Endothelial cell (in vitro differentiated cells): ENCODE data around the gene SUPT7L. TPM values are rescaled to one million over a fixed set of nuclear protein-coding genes. Genes with fewer than 3 reads are reported as not detected.
"Not testable (repeated sequence)": the region's sequence is repeated elsewhere in the genome, so short reads cannot be mapped to it uniquely, and the experiment has no call there.

Experiments
- DNase-seq: peaks from one replicate; pipeline ENCODE4 v3.0.0; 2021; ENCODE audit warnings: low spot score
- H3K27ac Mint-ChIP-seq: one replicate; pipeline ENCODE4 v1.8.0; 2021; ENCODE audit warnings: mixed read lengths, inconsistent platforms; ENCODE audit not compliant: unreplicated experiment
- H3K27me3 Mint-ChIP-seq: one replicate; pipeline ENCODE4 v1.8.0; 2021; ENCODE audit warnings: mild to moderate bottlenecking, moderate library complexity, mixed read lengths, inconsistent platforms; ENCODE audit not compliant: unreplicated experiment
- H3K36me3 Mint-ChIP-seq: one replicate; pipeline ENCODE4 v1.8.0; 2021; ENCODE audit warnings: mild to moderate bottlenecking, low read depth, mixed read lengths, inconsistent platforms; ENCODE audit not compliant: unreplicated experiment
- H3K4me1 Mint-ChIP-seq: one replicate; pipeline ENCODE4 v1.8.0; 2021; ENCODE audit warnings: mild to moderate bottlenecking, mixed read lengths, inconsistent platforms; ENCODE audit not compliant: unreplicated experiment
- H3K4me3 Mint-ChIP-seq: one replicate; pipeline ENCODE4 v1.8.0; 2021; ENCODE audit warnings: mild to moderate bottlenecking, mixed read lengths, inconsistent platforms; ENCODE audit not compliant: unreplicated experiment
- H3K9me3 Mint-ChIP-seq: one replicate; pipeline ENCODE4 v1.8.0; 2021; ENCODE audit warnings: mixed read lengths, inconsistent platforms; ENCODE audit not compliant: unreplicated experiment
- total RNA-seq: library from RNA; stranded (reverse); fragmentation: NEBNext Ultra II Directional; extraction: Animal tissue kit (Norgen Biotek cat#: 25700); gene quantifications from one replicate; pipeline ENCODE4 v1.2.1, GENCODE V29; 2021; ENCODE audit not compliant: unreplicated experiment
- TF ChIP-seq, protein P1 (sequence below): fragments of 200-600 bp; sonication (generic); IDR thresholded peaks from one replicate; pipeline ENCODE4 v1.5.0; 2021; ENCODE audit warnings: antibody characterized with exemption; ENCODE audit not compliant: unreplicated experiment

Gene SUPT7L
- total RNA-seq, 1 donor from 2014 or later = 39.1 TPM

DNA sequence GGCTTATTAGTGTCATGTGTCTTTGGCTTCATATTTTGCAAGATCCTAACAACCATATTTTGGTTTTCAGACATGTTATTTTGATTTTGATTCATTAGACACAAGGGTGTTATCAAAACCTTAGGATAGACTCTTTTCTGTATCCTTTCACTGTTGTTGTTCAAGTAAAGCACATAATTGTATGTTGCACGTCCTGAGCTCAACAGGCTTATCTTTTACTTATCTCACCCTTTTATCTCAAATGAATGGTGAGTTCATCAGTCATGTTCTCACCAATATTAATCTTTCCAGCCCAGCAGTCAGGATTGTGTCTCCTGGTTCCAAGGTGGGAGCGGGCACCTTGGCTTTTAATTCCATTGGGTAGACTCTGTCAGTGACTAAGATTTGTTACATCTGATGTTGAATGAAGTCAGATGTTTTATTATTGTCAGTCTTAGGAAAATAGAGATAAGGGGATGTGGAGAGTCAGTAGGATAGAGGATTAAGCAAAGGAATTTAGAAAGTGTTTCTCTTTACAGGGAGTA, 22.6 kb downstream of the SUPT7L start:
- TF ChIP-seq, protein P1, sequence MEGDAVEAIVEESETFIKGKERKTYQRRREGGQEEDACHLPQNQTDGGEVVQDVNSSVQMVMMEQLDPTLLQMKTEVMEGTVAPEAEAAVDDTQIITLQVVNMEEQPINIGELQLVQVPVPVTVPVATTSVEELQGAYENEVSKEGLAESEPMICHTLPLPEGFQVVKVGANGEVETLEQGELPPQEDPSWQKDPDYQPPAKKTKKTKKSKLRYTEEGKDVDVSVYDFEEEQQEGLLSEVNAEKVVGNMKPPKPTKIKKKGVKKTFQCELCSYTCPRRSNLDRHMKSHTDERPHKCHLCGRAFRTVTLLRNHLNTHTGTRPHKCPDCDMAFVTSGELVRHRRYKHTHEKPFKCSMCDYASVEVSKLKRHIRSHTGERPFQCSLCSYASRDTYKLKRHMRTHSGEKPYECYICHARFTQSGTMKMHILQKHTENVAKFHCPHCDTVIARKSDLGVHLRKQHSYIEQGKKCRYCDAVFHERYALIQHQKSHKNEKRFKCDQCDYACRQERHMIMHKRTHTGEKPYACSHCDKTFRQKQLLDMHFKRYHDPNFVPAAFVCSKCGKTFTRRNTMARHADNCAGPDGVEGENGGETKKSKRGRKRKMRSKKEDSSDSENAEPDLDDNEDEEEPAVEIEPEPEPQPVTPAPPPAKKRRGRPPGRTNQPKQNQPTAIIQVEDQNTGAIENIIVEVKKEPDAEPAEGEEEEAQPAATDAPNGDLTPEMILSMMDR = no peak
- no peaks in the 10 kb centered on the region for H3K9me3 Mint-ChIP-seq
- no peak overlapping the region for H3K4me3 Mint-ChIP-seq
- H3K27me3 Mint-ChIP-seq = no peaks in the 10 kb centered on the region
- no peak for DNase-seq
- peaks cover 23% of the 10 kb centered on the region for H3K36me3 Mint-ChIP-seq
- H3K27ac Mint-ChIP-seq = no peak overlapping the region
- no peaks in the 10 kb centered on the region for H3K4me1 Mint-ChIP-seq

DNA sequence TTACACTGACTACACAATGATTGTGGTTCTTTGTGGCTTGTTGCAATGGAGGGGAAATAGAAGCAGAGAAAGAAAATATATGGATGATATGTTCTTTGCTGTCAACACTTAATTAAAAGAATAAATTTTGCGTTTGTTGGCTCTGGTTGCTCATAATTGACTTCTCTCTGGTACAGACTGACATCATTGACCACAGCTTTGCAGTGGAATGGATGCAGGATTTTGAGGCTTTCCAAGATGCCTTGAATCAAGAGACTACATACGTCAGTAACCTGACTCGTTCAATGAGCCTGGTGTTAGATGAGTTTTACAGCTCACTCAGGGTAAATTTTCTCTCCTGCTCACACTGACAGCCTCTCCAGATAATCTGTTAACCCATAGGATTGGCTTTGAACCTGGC, 24.7 kb downstream of the SUPT7L start:
- no peaks in the 10 kb centered on the region for H3K27me3 Mint-ChIP-seq
- no peaks in the 10 kb centered on the region for H3K9me3 Mint-ChIP-seq
- no peak for DNase-seq
- no peak overlapping the region for H3K4me3 Mint-ChIP-seq
- H3K4me1 Mint-ChIP-seq = no peaks in the 10 kb centered on the region
- no peak overlapping the region for H3K27ac Mint-ChIP-seq
- H3K36me3 Mint-ChIP-seq = peaks cover 40% of the 10 kb centered on the region
- TF ChIP-seq, protein P1 = no peak

DNA sequence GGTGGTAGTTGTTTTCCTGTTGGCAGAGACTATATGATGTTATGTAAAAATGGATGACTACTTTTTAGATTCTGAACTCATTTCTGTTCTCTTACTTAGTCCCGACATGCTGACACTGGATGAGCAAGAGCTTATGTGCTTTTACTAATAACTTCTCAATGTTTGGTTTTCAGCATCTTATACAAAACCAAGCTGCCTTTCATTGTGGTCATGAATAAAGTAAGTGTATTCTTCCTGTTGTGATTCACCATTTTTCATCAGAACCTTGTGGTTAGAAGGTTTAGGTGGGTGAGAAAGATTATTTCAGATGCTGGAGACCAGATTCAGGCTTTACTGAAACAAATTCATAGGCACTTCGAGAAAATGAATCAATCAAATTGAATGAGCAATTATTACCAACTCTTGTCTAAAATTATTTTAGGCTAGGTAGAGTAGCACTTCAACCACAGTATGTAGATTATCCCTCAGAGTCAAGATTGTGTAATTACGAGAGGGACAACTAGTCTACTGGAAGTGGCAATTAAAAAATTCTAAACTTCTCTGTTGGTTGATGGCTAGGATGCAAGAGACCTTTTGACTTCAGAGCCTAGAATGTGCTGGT, 25.3 kb downstream of the SUPT7L start:
- TF ChIP-seq, protein P1 = no peak
- no peaks in the 10 kb centered on the region for H3K27me3 Mint-ChIP-seq
- peak overlapping the region; percentile 63 for H3K4me3 Mint-ChIP-seq
- no peak overlapping the region for H3K27ac Mint-ChIP-seq
- peaks cover 41% of the 10 kb centered on the region for H3K36me3 Mint-ChIP-seq
- no peaks in the 10 kb centered on the region for H3K4me1 Mint-ChIP-seq
- DNase-seq = no peak
- H3K9me3 Mint-ChIP-seq = no peaks in the 10 kb centered on the region

DNA sequence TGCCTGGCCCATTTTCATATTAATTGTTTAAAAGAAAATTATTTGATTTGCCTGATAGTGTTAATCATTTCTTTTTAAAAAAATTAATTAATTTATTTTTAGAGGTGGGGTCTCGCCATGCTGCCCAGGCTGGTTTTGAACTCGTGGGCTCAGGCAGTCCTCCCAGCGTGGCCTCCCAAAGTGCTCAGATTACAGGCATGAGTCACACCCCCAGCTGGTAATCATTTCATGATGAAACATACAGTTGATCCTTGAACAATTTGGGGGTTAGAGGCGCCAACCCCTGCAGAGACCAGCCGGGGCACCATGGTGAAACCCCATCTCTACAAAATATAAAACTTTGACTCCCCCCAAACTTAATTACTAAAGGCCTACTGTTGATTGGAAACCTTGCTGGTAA, 26.6 kb downstream of the SUPT7L start:
- Mint-ChIP-seq H3K9me3 (no peaks in the 10 kb centered on the region), H3K27me3 (no peaks in the 10 kb centered on the region), H3K4me1 (no peaks in the 10 kb centered on the region), H3K36me3 (peaks cover 39% of the 10 kb centered on the region), H3K4me3 (no peak overlapping the region), H3K27ac (no peak overlapping the region)
- TF ChIP-seq, protein P1 = no peak
- DNase-seq = no peak

DNA sequence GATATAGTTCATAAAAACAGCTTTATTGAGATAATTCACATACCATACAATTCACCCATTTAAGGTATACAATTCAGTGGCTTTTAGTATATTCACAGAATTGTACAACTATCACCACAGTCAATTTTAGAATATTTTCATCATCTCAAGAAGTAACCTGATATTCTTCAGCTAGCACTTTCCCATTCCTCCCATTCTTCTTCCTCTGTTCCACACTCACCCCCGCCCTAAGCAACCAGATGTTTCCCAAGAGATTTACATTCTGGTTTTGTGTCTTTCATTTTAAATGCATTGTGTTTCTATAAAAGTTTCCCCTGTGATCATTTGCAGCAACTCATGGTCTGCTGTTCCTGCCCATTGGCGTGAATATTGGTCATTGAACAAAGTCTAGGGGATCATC, 29.1 kb downstream of the SUPT7L start:
- Mint-ChIP-seq H3K27me3 (no peaks in the 10 kb centered on the region), H3K9me3 (no peaks in the 10 kb centered on the region), H3K4me3 (no peak overlapping the region), H3K4me1 (no peaks in the 10 kb centered on the region), H3K27ac (no peak overlapping the region), H3K36me3 (peaks cover 38% of the 10 kb centered on the region)
- DNase-seq = no peak
- TF ChIP-seq, protein P1 = no peak

DNA sequence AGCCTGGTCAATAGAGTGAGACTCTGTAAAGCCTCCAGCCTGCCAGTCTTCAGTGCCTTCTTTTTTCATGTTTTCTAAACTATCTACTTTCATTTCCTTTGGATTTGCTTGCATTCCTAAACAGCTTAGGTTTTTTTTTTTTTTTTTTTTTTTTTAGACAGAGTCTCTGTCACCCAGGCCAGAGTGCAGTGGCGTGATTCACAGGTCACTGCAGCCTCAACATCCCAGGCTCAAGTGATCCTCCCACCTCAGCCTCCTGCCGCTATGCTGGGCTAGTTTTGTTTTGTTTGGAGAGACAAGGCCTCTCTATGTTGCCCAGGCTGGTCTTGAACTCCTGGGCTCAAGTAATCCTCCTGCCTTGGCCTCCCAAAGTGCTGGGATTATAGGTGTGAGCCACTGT, 33.2 kb downstream of the SUPT7L start:
- H3K4me1 Mint-ChIP-seq = peaks cover 17% of the 10 kb centered on the region
- not testable (repeated sequence) for H3K27me3 Mint-ChIP-seq, H3K27ac Mint-ChIP-seq, H3K9me3 Mint-ChIP-seq, DNase-seq, H3K4me3 Mint-ChIP-seq
- peaks cover 29% of the 10 kb centered on the region for H3K36me3 Mint-ChIP-seq
